K562 (cell line): ENCODE measurements around the gene LRRC61. TPM values are rescaled to one million over a fixed set of nuclear protein-coding genes. Genes with fewer than 3 reads are reported as not detected.

Experiments used
- CHD4 ChIP-seq: fragments of 200-600 bp; sonication (generic); IDR thresholded peaks from 3 replicates; pipeline ENCODE4 v1.6.1; 2012; ENCODE audit warnings: low read depth, mild to moderate bottlenecking, mixed read lengths, low read length, inconsistent platforms; ENCODE audit not compliant: insufficient read depth, insufficient replicate concordance, poor library complexity, severe bottlenecking
- HMGN3 ChIP-seq: IDR thresholded peaks from 2 replicates; pipeline ENCODE4 v1.6.1; 2011; ENCODE audit warnings: borderline replicate concordance, low read depth, mild to moderate bottlenecking, mixed read lengths, low read length; ENCODE audit not compliant: insufficient read length; ENCODE audit errors: extremely low read depth
- NFRKB ChIP-seq: fragments of 450-650 bp; IDR thresholded peaks from 2 replicates; pipeline ENCODE4 v1.6.1; 2016; ENCODE audit warnings: low read depth
- RAD51 ChIP-seq: fragments of 450-650 bp; IDR thresholded peaks from 2 replicates; pipeline ENCODE4 v1.7.1; 2016; ENCODE audit warnings: low read depth, mild to moderate bottlenecking, borderline replicate concordance
- RBM39 ChIP-seq: fragments of 200-400 bp; formaldehyde crosslinking; optimal IDR thresholded peaks from 2 replicates; pipeline ENCODE3; 2018; ENCODE audit warnings: low read depth, low read length
- RUNX1 ChIP-seq: sonication (generic); IDR thresholded peaks from 2 replicates; pipeline ENCODE4 v1.6.1; 2016; ENCODE audit warnings: antibody characterized with exemption, low read depth
- ZNF584 ChIP-seq: fragments of 200-800 bp; sonication (Bioruptor generic); IDR thresholded peaks from 2 replicates; pipeline ENCODE4 v1.6.1; 2016; ENCODE audit warnings: low read depth, mild to moderate bottlenecking, missing genetic modification characterization, missing compliant biosample characterization
- polyA plus RNA-seq, 8 experiments: library from polyadenylated mRNA; depleted of rRNA in 4 of 8; stranded (reverse) in 5 of 8; unstranded in 3 of 8; fragments of >200 nt; fragmentation: Nextera tagmentation in 2 of 8; fragmentation: Illumina TruSeq in 1 of 8; extraction: Ambion mirVana in 2 of 8; extraction: Trizol in 1 of 8; gene quantifications; 2 replicates each; pipeline versions ENCODE4 v1.2.1 to v1.2.3, GENCODE V29; 2011 to 2014; ENCODE audit warnings: inconsistent platforms in 1 of 8, missing spikeins in 1 of 8
- total RNA-seq, 7 experiments: library from RNA; depleted of rRNA in 6 of 7; stranded (reverse); fragments of >200 nt in 6 of 7; fragmentation: Illumina TruSeq in 2 of 7; extraction: Trizol in 2 of 7; gene quantifications; 2 replicates each; pipeline versions ENCODE4 v1.2.1 to v1.2.3, GENCODE V29; 2011 to 2021; ENCODE audit warnings: low replicate concordance in 1 of 7
- TF ChIP-seq, protein P1 (sequence below), 3 experiments: fragments of 200-800 bp in 1 of 3; fragments of 250-450 bp in 1 of 3; fragments of 450-650 bp in 1 of 3; sonication (Bioruptor Pico) in 1 of 3; sonication (Bioruptor generic) in 1 of 3; formaldehyde crosslinking in 1 of 3; IDR thresholded peaks; 2 replicates each; pipeline versions ENCODE4 v1.6.1 to v1.8.0; 2016 to 2022; ENCODE audit warnings: mild to moderate bottlenecking in 2 of 3, missing genetic modification characterization in 2 of 3, missing compliant biosample characterization in 1 of 3, moderate library complexity in 1 of 3
- TF ChIP-seq, protein P2 (sequence below), 3 experiments: fragments of 200-800 bp in 1 of 3; sonication (Bioruptor generic) in 1 of 3; sonication (generic) in 1 of 3; formaldehyde crosslinking in 1 of 3; IDR thresholded peaks; 2 replicates each; pipeline versions ENCODE4 v1.6.1 to v1.8.0; 2016 to 2022; ENCODE audit warnings: mild to moderate bottlenecking in 2 of 3, missing compliant biosample characterization in 2 of 3, missing genetic modification characterization in 2 of 3, missing genetic modification reagents in 1 of 3
- TF ChIP-seq, protein P3 (sequence below): fragments of 450-650 bp; formaldehyde crosslinking; IDR thresholded peaks from 2 replicates; pipeline ENCODE4 v1.4.0; 2020; ENCODE audit warnings: mild to moderate bottlenecking, moderate library complexity
- TF ChIP-seq, protein P4 (sequence below): sonication (generic); formaldehyde crosslinking; IDR thresholded peaks from 2 replicates; pipeline ENCODE4 v1.8.0; 2023; ENCODE audit warnings: mild to moderate bottlenecking, missing genetic modification reagents
- TF ChIP-seq, protein P5 (sequence below): sonication (generic); formaldehyde crosslinking; IDR thresholded peaks from 2 replicates; pipeline ENCODE4 v1.8.1; 2023; ENCODE audit warnings: mild to moderate bottlenecking, missing genetic modification reagents

The LRRC61 gene
- total and polyA plus RNA-seq, 9 of the 15 experiments (the other 6 are each of a cell fraction or from before 2014, with no cell fraction given), result 1.3 to 55.2 (median 35.2) TPM

DNA sequence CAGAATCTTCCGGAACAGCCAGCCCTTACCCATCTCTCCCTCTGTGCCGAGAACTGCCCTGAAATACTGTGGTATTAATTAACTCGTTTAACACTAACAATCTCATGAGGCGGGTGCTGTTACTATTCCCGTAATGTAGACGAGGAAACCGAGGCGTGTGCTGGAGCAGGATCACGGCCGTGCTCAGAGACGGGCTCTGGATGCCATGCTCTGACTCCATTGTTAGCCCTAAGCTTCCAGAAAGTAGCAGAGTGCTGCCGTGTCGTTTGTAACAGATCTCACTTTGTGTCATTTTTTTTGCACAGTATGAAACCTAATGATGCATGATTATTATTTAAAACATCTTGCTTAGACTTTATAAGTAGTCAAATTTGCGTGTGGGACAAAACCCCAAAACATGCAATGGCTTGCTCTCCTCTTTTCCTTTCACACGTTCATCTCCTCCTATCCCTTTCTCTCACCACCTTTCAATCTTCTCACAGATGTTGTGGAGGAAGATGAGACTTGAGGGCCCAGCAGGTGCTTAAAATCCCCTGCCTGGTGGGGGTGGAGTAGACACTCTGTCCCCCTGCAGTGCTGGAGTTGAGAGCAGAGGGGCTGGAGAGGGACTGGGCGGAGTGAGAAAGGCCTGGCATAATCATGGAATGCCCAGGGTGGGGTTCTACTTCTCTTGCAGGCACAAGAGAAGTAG lies 672 bp downstream of the LRRC61 start (continued):
- TF ChIP-seq RUNX1 (peak; percentile 44; the same call in 1 of the 2 replicates), CHD4 (no peak), NFRKB (peak; percentile 14; the same call in 1 of the 2 replicates), HMGN3 (no peak), RBM39 (peak; percentile 78), RAD51 (no peak), ZNF584 (peak; percentile 30; the same call in 1 of the 2 replicates)
- TF ChIP-seq, protein P1, sequence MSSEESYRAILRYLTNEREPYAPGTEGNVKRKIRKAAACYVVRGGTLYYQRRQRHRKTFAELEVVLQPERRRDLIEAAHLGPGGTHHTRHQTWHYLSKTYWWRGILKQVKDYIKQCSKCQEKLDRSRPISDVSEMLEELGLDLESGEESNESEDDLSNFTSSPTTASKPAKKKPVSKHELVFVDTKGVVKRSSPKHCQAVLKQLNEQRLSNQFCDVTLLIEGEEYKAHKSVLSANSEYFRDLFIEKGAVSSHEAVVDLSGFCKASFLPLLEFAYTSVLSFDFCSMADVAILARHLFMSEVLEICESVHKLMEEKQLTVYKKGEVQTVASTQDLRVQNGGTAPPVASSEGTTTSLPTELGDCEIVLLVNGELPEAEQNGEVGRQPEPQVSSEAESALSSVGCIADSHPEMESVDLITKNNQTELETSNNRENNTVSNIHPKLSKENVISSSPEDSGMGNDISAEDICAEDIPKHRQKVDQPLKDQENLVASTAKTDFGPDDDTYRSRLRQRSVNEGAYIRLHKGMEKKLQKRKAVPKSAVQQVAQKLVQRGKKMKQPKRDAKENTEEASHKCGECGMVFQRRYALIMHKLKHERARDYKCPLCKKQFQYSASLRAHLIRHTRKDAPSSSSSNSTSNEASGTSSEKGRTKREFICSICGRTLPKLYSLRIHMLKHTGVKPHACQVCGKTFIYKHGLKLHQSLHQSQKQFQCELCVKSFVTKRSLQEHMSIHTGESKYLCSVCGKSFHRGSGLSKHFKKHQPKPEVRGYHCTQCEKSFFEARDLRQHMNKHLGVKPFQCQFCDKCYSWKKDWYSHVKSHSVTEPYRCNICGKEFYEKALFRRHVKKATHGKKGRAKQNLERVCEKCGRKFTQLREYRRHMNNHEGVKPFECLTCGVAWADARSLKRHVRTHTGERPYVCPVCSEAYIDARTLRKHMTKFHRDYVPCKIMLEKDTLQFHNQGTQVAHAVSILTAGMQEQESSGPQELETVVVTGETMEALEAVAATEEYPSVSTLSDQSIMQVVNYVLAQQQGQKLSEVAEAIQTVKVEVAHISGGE (CRISPR knock-in tag; IDR thresholded peaks at IDR 0.05), result 0 out of 6 replicates have a peak, but pooled peaks of 1 of the 3 experiments have one; percentile 7
- TF ChIP-seq, protein P2, sequence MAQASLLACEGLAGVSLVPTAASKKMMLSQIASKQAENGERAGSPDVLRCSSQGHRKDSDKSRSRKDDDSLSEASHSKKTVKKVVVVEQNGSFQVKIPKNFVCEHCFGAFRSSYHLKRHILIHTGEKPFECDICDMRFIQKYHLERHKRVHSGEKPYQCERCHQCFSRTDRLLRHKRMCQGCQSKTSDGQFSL (CRISPR knock-in tag; IDR thresholded peaks at IDR 0.05), result no peak
- TF ChIP-seq, protein P2 (tag; IDR thresholded peaks at IDR 0.05), result 0 out of 4 replicates have a peak, but pooled peaks of 1 of the 2 experiments have one; percentile 1
- TF ChIP-seq, protein P3, sequence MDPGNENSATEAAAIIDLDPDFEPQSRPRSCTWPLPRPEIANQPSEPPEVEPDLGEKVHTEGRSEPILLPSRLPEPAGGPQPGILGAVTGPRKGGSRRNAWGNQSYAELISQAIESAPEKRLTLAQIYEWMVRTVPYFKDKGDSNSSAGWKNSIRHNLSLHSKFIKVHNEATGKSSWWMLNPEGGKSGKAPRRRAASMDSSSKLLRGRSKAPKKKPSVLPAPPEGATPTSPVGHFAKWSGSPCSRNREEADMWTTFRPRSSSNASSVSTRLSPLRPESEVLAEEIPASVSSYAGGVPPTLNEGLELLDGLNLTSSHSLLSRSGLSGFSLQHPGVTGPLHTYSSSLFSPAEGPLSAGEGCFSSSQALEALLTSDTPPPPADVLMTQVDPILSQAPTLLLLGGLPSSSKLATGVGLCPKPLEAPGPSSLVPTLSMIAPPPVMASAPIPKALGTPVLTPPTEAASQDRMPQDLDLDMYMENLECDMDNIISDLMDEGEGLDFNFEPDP (CRISPR knock-in tag), result peak; percentile 18; the same call in 1 of the 2 replicates
- TF ChIP-seq, protein P4, sequence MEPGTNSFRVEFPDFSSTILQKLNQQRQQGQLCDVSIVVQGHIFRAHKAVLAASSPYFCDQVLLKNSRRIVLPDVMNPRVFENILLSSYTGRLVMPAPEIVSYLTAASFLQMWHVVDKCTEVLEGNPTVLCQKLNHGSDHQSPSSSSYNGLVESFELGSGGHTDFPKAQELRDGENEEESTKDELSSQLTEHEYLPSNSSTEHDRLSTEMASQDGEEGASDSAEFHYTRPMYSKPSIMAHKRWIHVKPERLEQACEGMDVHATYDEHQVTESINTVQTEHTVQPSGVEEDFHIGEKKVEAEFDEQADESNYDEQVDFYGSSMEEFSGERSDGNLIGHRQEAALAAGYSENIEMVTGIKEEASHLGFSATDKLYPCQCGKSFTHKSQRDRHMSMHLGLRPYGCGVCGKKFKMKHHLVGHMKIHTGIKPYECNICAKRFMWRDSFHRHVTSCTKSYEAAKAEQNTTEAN (CRISPR knock-in tag), result no peak
- TF ChIP-seq, protein P5, sequence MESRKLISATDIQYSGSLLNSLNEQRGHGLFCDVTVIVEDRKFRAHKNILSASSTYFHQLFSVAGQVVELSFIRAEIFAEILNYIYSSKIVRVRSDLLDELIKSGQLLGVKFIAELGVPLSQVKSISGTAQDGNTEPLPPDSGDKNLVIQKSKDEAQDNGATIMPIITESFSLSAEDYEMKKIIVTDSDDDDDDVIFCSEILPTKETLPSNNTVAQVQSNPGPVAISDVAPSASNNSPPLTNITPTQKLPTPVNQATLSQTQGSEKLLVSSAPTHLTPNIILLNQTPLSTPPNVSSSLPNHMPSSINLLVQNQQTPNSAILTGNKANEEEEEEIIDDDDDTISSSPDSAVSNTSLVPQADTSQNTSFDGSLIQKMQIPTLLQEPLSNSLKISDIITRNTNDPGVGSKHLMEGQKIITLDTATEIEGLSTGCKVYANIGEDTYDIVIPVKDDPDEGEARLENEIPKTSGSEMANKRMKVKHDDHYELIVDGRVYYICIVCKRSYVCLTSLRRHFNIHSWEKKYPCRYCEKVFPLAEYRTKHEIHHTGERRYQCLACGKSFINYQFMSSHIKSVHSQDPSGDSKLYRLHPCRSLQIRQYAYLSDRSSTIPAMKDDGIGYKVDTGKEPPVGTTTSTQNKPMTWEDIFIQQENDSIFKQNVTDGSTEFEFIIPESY (CRISPR knock-in tag), result 0 out of 2 replicates have a peak, but pooled peaks have one; percentile 2
